GM21529 (cell line): ENCODE measurements around the gene SOX10.
"Not testable (repeated sequence)": the region's sequence is repeated elsewhere in the genome, so short reads cannot be mapped to it uniquely, and the experiment has no call there.

ENCODE experiments used
- ATAC-seq: cut with Tn5 transposase; IDR thresholded peaks from one replicate; pipeline ENCODE4 v1.9.1; 2021; ENCODE audit not compliant: unreplicated experiment

Gene SOX10

GRCh38 chr22:37965940-37966664 is 18.3 kb downstream of the SOX10 start:
- no peak for ATAC-seq

- no peak for ATAC-seq
These were observed 23.3 kb downstream of the SOX10 start for GRCh38 chr22:37961062-37961461.

- ATAC-seq = no peak
These were observed 25.0 kb downstream of the SOX10 start for GRCh38 chr22:37959231-37959825.

- no peak for ATAC-seq
These were observed 27.1 kb downstream of the SOX10 start for GRCh38 chr22:37957232-37957631.

GRCh38 chr22:37955825-37956397 is 28.4 kb downstream of the SOX10 start:
- not testable (repeated sequence) for ATAC-seq

- no peak for ATAC-seq
These were observed 29.7 kb downstream of the SOX10 start for GRCh38 chr22:37954686-37955085.

GRCh38 chr22:37953437-37954179 is 30.7 kb downstream of the SOX10 start, which contains the start of the genes C22orf23 and POLR2F:
Gene C22orf23 (minus strand): TSS chr22:37953601. CDS start chr22:37953149, 452 bp downstream.
Gene POLR2F (plus strand): TSS chr22:37953699. CDS start chr22:37953788, 89 bp downstream.
- ATAC-seq = peak; percentile 83

- peak; percentile 33 for ATAC-seq
These were observed 31.3 kb downstream of the SOX10 start for GRCh38 chr22:37953062-37953436.

GRCh38 chr22:37952629-37953028 is 31.7 kb downstream of the SOX10 start:
- not testable (repeated sequence) for ATAC-seq

- ATAC-seq = no peak
These were observed 33.0 kb downstream of the SOX10 start for GRCh38 chr22:37951305-37951704.

GRCh38 chr22:37947142-37947795 is 37.1 kb downstream of the SOX10 start:
- ATAC-seq = not testable (repeated sequence)

- ATAC-seq = not testable (repeated sequence)
These were observed 39.9 kb downstream of the SOX10 start for GRCh38 chr22:37944423-37944822.

GRCh38 chr22:37943825-37944198 is 40.5 kb downstream of the SOX10 start:
- ATAC-seq = no peak

- ATAC-seq = no peak
These were observed 41.1 kb downstream of the SOX10 start for GRCh38 chr22:37943136-37943824.

- no peak for ATAC-seq
These were observed 42.2 kb downstream of the SOX10 start for GRCh38 chr22:37942133-37942532.

GRCh38 chr22:37940698-37941376 is 43.5 kb downstream of the SOX10 start:
- ATAC-seq = no peak

- peak; percentile 71 for ATAC-seq
These were observed 50.5 kb downstream of the SOX10 start for GRCh38 chr22:37933711-37934376.

- no peak for ATAC-seq
These were observed 51.4 kb downstream of the SOX10 start for GRCh38 chr22:37932821-37933578.

- no peak for ATAC-seq
These were observed 52.0 kb downstream of the SOX10 start for GRCh38 chr22:37932401-37932800.
